Erythroblast (primary cell): Measurements from ENCODE around the gene C17orf113.

Experiments used
- GATA1 ChIP-seq: IDR thresholded peaks from 2 replicates; pipeline ENCODE4 v1.6.1; 2011; ENCODE audit warnings: low read depth, mild to moderate bottlenecking, control low read depth, low read length, moderate library complexity
- POLR2A ChIP-seq: IDR thresholded peaks from 2 replicates; pipeline ENCODE4 v1.6.1; 2011; ENCODE audit warnings: mild to moderate bottlenecking, low read length

GRCh38 chr17:42016411-42016831 lies 34.0 kb downstream of the C17orf113 start:
- no peak for TF ChIP-seq POLR2A
- TF ChIP-seq GATA1: no peak
